Measurements from ENCODE around the gene IL17RA. TPM values are rescaled to one million over a fixed set of nuclear protein-coding genes. Genes with fewer than 3 reads are reported as not detected.

Gene IL17RA
- total RNA-seq, 1 donor from 2014 or later, result 11.8 TPM

DNA sequence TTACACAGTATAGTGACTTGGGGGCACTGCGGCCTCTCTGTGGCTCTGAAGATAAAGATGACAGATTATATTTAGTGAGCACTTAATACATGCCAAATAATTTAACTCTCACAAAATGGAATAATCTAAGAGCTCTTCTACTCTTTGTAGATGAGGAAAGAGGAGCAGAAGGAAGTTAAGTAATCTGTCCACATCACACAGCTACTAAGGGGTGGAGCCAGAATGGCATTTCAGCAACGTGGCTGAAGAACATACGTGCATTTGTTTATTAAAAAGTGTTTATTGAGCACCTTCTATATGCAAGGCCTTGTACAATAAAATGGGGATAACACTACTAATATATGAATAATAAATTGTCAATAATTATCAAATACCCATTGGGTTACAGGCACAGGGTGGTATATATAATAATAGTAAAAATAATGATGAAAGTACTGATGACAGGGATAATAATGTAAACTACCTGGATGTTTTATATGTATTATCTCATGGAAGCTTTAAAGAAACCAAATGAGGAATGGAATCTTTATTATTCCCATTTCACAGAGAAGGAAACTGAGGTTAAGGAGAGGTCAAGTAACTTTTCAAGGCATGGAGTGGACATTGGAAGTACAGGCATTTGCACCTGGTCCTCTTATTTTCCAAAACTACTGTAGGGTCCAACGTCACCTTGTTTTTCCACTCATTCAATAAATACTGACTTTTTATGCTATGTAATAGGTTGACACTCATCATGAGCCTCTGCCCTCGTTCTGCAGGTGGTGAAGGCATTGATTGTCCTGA is 38.0 kb upstream of the IL17RA start:
- Mint-ChIP-seq H3K4me3 (no peak overlapping the region), H3K27ac (no peak overlapping the region), H3K9me3 (no peaks in the 10 kb centered on the region), H3K36me3 (no peaks in the 10 kb centered on the region), H3K4me1 (no peaks in the 10 kb centered on the region), H3K27me3 (ENCODE audit: low read depth) (peaks cover 9% of the 10 kb centered on the region)
- TF ChIP-seq, protein P1, sequence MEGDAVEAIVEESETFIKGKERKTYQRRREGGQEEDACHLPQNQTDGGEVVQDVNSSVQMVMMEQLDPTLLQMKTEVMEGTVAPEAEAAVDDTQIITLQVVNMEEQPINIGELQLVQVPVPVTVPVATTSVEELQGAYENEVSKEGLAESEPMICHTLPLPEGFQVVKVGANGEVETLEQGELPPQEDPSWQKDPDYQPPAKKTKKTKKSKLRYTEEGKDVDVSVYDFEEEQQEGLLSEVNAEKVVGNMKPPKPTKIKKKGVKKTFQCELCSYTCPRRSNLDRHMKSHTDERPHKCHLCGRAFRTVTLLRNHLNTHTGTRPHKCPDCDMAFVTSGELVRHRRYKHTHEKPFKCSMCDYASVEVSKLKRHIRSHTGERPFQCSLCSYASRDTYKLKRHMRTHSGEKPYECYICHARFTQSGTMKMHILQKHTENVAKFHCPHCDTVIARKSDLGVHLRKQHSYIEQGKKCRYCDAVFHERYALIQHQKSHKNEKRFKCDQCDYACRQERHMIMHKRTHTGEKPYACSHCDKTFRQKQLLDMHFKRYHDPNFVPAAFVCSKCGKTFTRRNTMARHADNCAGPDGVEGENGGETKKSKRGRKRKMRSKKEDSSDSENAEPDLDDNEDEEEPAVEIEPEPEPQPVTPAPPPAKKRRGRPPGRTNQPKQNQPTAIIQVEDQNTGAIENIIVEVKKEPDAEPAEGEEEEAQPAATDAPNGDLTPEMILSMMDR (IDR thresholded peaks at IDR 0.05; ENCODE audit: unreplicated experiment), result no peak
- DNase-seq (ENCODE audit: low spot score in 2 of 2, unreplicated experiment in 2 of 2), result no peak

DNA sequence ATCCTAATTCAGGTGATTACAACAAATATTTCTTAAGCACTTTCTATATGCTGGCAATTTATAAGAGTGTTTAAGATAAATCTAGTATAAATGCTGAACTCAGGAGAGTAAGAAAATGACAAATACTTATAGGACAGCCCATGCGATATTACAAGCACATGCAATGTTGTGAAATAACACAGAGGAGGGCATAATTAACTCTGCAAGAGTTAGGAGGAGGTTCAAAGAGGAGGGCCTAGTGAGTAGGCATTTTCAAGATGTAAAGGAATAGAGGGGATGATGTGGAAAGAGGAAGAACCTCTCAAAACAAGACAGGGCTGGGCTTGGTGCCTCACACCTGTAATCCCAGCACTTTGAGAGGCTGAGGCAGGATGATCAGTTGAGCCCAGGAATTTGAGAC is 37.1 kb upstream of the IL17RA start:
- Mint-ChIP-seq H3K4me1 (no peaks in the 10 kb centered on the region), H3K9me3 (no peaks in the 10 kb centered on the region), H3K27me3 (ENCODE audit: low read depth) (peaks cover 9% of the 10 kb centered on the region), H3K27ac (no peak overlapping the region), H3K4me3 (no peak overlapping the region), H3K36me3 (no peaks in the 10 kb centered on the region)
- TF ChIP-seq, protein P1 (IDR thresholded peaks at IDR 0.05; ENCODE audit: unreplicated experiment), result no peak
- DNase-seq (ENCODE audit: low spot score in 2 of 2, unreplicated experiment in 2 of 2), result no peak

DNA sequence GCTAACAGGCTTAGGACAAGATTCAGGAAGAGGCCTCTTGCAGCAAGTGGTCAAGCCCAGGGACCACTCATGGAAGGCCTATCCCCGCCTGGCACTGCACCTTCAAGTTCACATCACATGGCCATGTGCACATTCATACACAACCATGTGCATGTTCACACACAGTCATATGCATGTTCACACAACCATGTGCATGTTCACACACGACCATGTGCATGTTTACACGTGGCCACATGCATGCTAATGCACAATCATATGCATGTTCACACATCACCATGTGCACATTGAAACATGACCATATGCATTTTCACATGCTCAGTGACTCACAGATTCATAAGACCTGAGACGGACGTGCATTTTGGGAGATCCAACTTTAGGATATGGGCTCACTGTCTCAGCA is 28.7 kb upstream of the IL17RA start:
- Mint-ChIP-seq H3K36me3 (no peaks in the 10 kb centered on the region), H3K27me3 (ENCODE audit: low read depth) (peaks cover 35% of the 10 kb centered on the region), H3K27ac (no peak overlapping the region), H3K4me3 (no peak overlapping the region), H3K4me1 (peaks cover 2% of the 10 kb centered on the region), H3K9me3 (no peaks in the 10 kb centered on the region)
- TF ChIP-seq, protein P1 (IDR thresholded peaks at IDR 0.05; ENCODE audit: unreplicated experiment), result no peak
- no peak for DNase-seq (ENCODE audit: low spot score in 2 of 2, unreplicated experiment in 2 of 2)

DNA sequence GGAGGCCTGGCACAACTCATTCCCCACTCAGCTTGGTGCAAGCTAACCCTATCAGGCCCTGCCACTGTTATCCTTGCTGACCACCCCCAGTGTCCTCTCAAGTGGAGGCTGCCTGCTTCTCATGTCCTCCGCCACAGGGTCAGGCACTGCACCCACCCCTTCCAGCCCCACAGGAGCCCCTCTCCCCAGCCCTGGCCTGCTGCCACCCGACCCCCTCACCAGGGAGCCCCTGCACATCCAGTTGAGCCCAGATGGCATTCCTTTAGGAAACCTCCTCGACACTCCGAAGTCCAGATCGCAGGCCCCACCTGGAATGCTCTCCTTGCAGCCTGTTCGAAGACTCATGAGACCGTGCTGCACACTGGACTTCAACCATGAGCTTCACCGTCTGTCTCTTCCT is 28.0 kb upstream of the IL17RA start:
- Mint-ChIP-seq H3K4me1 (peaks cover 2% of the 10 kb centered on the region), H3K27ac (no peak overlapping the region), H3K27me3 (ENCODE audit: low read depth) (peaks cover 37% of the 10 kb centered on the region), H3K9me3 (no peaks in the 10 kb centered on the region), H3K4me3 (no peak overlapping the region), H3K36me3 (no peaks in the 10 kb centered on the region)
- DNase-seq (ENCODE audit: low spot score in 2 of 2, unreplicated experiment in 2 of 2), result no peak
- TF ChIP-seq, protein P1 (IDR thresholded peaks at IDR 0.05; ENCODE audit: unreplicated experiment), result no peak

DNA sequence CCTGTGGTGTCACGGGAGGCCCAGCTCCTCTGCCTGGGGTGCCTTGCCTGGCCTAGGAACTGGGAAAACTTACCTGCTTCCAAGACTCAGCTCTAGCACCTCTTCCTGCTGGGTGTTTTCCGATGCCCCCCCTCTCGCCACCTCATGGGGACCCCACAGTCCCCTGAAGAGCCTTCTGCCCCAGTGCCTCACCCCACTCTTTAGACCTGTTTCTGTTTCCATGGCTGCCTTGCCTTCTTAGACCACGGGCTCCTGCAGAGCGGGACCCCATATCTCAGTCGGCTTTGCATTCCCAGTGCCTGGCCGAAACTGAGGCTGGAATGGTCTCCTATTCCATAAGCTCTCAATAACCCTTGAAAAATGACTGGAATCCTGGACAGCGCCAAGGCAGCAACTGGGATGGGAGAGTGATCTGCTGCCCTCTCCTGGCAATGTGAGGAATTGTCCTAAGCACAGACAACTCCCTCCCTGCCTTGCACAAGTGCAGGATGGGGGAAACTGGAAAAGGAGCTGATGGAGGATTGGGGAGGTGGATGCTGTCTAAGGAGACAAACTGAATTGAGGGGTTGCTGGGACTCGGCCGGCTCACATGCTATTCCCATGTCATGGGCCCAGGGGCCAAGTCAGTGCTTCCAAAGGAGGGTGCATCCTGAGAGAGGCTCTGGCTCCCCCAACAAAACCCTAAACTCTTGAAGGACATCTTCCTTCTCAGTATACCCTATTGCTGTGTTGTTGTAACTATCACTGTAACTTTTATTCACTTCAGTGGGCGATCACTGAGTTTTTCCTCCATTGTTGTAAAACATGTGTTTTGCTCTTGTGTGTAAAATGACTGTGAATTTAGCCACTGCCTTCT is 26.6 kb upstream of the IL17RA start:
- Mint-ChIP-seq H3K9me3 (no peaks in the 10 kb centered on the region), H3K27me3 (ENCODE audit: low read depth) (peaks cover 41% of the 10 kb centered on the region), H3K4me3 (no peak overlapping the region), H3K27ac (no peak overlapping the region), H3K36me3 (no peaks in the 10 kb centered on the region), H3K4me1 (peaks cover 4% of the 10 kb centered on the region)
- TF ChIP-seq, protein P1 (IDR thresholded peaks at IDR 0.05; ENCODE audit: unreplicated experiment), result peak; percentile 82
- peak in 1 of 2 experiments; percentile 70 for DNase-seq (ENCODE audit: low spot score in 2 of 2, unreplicated experiment in 2 of 2)

Data from mesothelial cell of epicardium (in vitro differentiated cells).